DOHH2 (cell line): ENCODE data around the gene HAPLN2.

Experiments used
- H3F3A ChIP-seq: fragments of 200-600 bp; sonication (generic), shearing (Covaris generic); 2 replicates; pipeline ENCODE4 v1.6.0; 2016; ENCODE audit warnings: antibody characterized with exemption, mild to moderate bottlenecking; ENCODE audit not compliant: control insufficient read depth, insufficient read depth
- H3K27ac ChIP-seq: fragments of 200-600 bp; sonication (generic); 2 replicates; pipeline ENCODE4 v1.5.1; 2014; ENCODE audit warnings: low read depth, mild to moderate bottlenecking, low read length, moderate library complexity
- H3K27me3 ChIP-seq: fragments of 200-600 bp; sonication (generic); 2 replicates; pipeline ENCODE4 v1.6.1; 2014; ENCODE audit warnings: mild to moderate bottlenecking, low read length, mixed read lengths; ENCODE audit not compliant: control insufficient read depth
- H3K36me3 ChIP-seq: fragments of 200-600 bp; sonication (generic); 2 replicates; pipeline ENCODE4 v1.6.1; 2014; ENCODE audit warnings: mild to moderate bottlenecking, low read length, moderate library complexity, mixed read lengths; ENCODE audit not compliant: control insufficient read depth
- H3K4me1 ChIP-seq: fragments of 200-600 bp; sonication (generic); 2 replicates; pipeline ENCODE4 v1.6.1; 2014; ENCODE audit warnings: mild to moderate bottlenecking, low read length, mixed read lengths; ENCODE audit not compliant: control insufficient read depth
- H3K4me2 ChIP-seq: fragments of 200-600 bp; sonication (generic); 2 replicates; pipeline ENCODE4 v1.6.0; 2014; ENCODE audit warnings: mild to moderate bottlenecking, low read length, moderate library complexity
- H3K4me3 ChIP-seq: fragments of 200-600 bp; sonication (generic); 2 replicates; pipeline ENCODE4 v1.5.1; 2014; ENCODE audit warnings: mild to moderate bottlenecking, low read length, mixed read lengths
- H3K79me2 ChIP-seq: fragments of 200-600 bp; sonication (generic); 2 replicates; pipeline ENCODE4 v1.6.1; 2014; ENCODE audit warnings: mild to moderate bottlenecking, low read length, mixed read lengths; ENCODE audit not compliant: control insufficient read depth
- H3K9me2 ChIP-seq: fragments of 200-600 bp; sonication (generic); replicated peaks from 2 replicates; pipeline ENCODE4 v1.6.1; 2014; ENCODE audit warnings: mild to moderate bottlenecking, low read length, mixed read lengths; ENCODE audit not compliant: control insufficient read depth
- H3K9me3 ChIP-seq: fragments of 200-600 bp; sonication (generic); 2 replicates; pipeline ENCODE4 v1.6.1; 2014; ENCODE audit warnings: antibody characterized with exemption, low read length, mixed read lengths; ENCODE audit not compliant: control insufficient read depth, insufficient read depth
- H4K20me1 ChIP-seq: fragments of 200-600 bp; sonication (generic); 2 replicates; pipeline ENCODE4 v1.6.0; 2014; ENCODE audit warnings: low read depth, mild to moderate bottlenecking, antibody characterized with exemption, low read length, moderate library complexity; ENCODE audit not compliant: control insufficient read depth, insufficient read depth
- CTCF ChIP-seq: fragments of 200-600 bp; sonication (generic); IDR thresholded peaks from one replicate; pipeline ENCODE4 v1.5.1; 2014; ENCODE audit warnings: antibody characterized with exemption, mild to moderate bottlenecking, low read depth, low read length; ENCODE audit not compliant: poor library complexity, severe bottlenecking
- EZH2phosphoT487 ChIP-seq: fragments of 200-600 bp; sonication (generic); IDR thresholded peaks from 2 replicates; pipeline ENCODE4 v1.6.1; 2017; ENCODE audit warnings: borderline replicate concordance, mild to moderate bottlenecking, antibody characterized with exemption, low read length, moderate library complexity, mixed read lengths

Gene HAPLN2

GRCh38 chr1:156670791-156671190 is 51.6 kb downstream of the HAPLN2 start:
- H3K4me3 ChIP-seq = no peak overlapping the region
- peaks cover 5% of the 10 kb centered on the region; the same call in 1 of the 2 replicates for H3F3A ChIP-seq
- no peak for TF ChIP-seq CTCF
- no peak for TF ChIP-seq EZH2phosphoT487
- H3K9me2 ChIP-seq = no peaks in the 10 kb centered on the region
- no peaks in the 10 kb centered on the region for H4K20me1 ChIP-seq
- H3K9me3 ChIP-seq = no peaks in the 10 kb centered on the region
- no peaks in the 10 kb centered on the region for H3K79me2 ChIP-seq
- H3K27ac ChIP-seq = no peak overlapping the region
- peaks cover 73% of the 10 kb centered on the region for H3K27me3 ChIP-seq
- no peaks in the 10 kb centered on the region for H3K4me1 ChIP-seq
- H3K36me3 ChIP-seq = no peaks in the 10 kb centered on the region
- no peak overlapping the region for H3K4me2 ChIP-seq

- H3K9me2 ChIP-seq = no peaks in the 10 kb centered on the region
- no peak for TF ChIP-seq CTCF
- TF ChIP-seq EZH2phosphoT487 = no peak
- H3K4me1 ChIP-seq = no peaks in the 10 kb centered on the region
- no peaks in the 10 kb centered on the region for H3K36me3 ChIP-seq
- no peaks in the 10 kb centered on the region for H4K20me1 ChIP-seq
- no peaks in the 10 kb centered on the region for H3K79me2 ChIP-seq
- peaks cover 5% of the 10 kb centered on the region; the same call in 1 of the 2 replicates for H3F3A ChIP-seq
- H3K4me2 ChIP-seq = no peak overlapping the region
- no peak overlapping the region for H3K4me3 ChIP-seq
- H3K27me3 ChIP-seq = peaks cover 70% of the 10 kb centered on the region
- no peak overlapping the region for H3K27ac ChIP-seq
- no peaks in the 10 kb centered on the region for H3K9me3 ChIP-seq
Measured at GRCh38 chr1:156671804-156672203, 52.6 kb downstream of the HAPLN2 start.

GRCh38 chr1:156673387-156674121 is 54.3 kb downstream of the HAPLN2 start:
- no peaks in the 10 kb centered on the region for H3K36me3 ChIP-seq
- peaks cover 5% of the 10 kb centered on the region; the same call in 1 of the 2 replicates for H3F3A ChIP-seq
- no peak overlapping the region for H3K27ac ChIP-seq
- no peaks in the 10 kb centered on the region for H3K9me3 ChIP-seq
- H3K27me3 ChIP-seq = peaks cover 81% of the 10 kb centered on the region
- no peak overlapping the region for H3K4me2 ChIP-seq
- no peaks in the 10 kb centered on the region for H3K79me2 ChIP-seq
- no peaks in the 10 kb centered on the region for H4K20me1 ChIP-seq
- no peak overlapping the region for H3K4me3 ChIP-seq
- H3K9me2 ChIP-seq = no peaks in the 10 kb centered on the region
- H3K4me1 ChIP-seq = peaks cover 3% of the 10 kb centered on the region
- TF ChIP-seq CTCF (no peak), EZH2phosphoT487 (no peak)
